Stomach (tissue), 4 donors: Measurements from ENCODE around the gene SNU13.
"Not testable (repeated sequence)": the region's sequence is repeated elsewhere in the genome, so short reads cannot be mapped to it uniquely, and the experiment has no call there.

Experiments used
- CTCF ChIP-seq, 7 experiments: fragments of 450-650 bp in 4 of 7; fragments of 200-600 bp in 3 of 7; sonication (generic) in 3 of 7; IDR thresholded peaks; one replicate each; pipeline ENCODE4 v1.5.1; 2016 to 2019; ENCODE audit warnings: antibody characterized with exemption in 7 of 7, control low read depth in 2 of 7, mild to moderate bottlenecking in 1 of 7
- EP300 ChIP-seq: sonication (generic); formaldehyde crosslinking; IDR thresholded peaks from one replicate; pipeline ENCODE4 v1.6.1; 2017; ENCODE audit warnings: antibody characterized with exemption
- POLR2A ChIP-seq, 4 donors: fragments of 450-650 bp; IDR thresholded peaks; one replicate each; pipeline ENCODE4 v1.6.1; 2016; ENCODE audit warnings: antibody characterized with exemption in 4 of 4, control low read depth in 2 of 4, mild to moderate bottlenecking in 1 of 4, moderate library complexity in 1 of 4
- POLR2AphosphoS5 ChIP-seq, 3 donors: sonication (generic); formaldehyde crosslinking; IDR thresholded peaks; one replicate each; pipeline ENCODE4 v1.6.1; 2016; ENCODE audit warnings: antibody characterized with exemption in 3 of 3

- TF ChIP-seq CTCF (IDR thresholded peaks at IDR 0.05); EP300; POLR2A (IDR thresholded peaks at IDR 0.05); POLR2AphosphoS5 (IDR thresholded peaks at IDR 0.05): not testable (repeated sequence)
These were observed 44.6 kb upstream of the SNU13 start for GRCh38 chr22:41733241-41733640.
